ENCODE data around the gene KHSRP.

DNA sequence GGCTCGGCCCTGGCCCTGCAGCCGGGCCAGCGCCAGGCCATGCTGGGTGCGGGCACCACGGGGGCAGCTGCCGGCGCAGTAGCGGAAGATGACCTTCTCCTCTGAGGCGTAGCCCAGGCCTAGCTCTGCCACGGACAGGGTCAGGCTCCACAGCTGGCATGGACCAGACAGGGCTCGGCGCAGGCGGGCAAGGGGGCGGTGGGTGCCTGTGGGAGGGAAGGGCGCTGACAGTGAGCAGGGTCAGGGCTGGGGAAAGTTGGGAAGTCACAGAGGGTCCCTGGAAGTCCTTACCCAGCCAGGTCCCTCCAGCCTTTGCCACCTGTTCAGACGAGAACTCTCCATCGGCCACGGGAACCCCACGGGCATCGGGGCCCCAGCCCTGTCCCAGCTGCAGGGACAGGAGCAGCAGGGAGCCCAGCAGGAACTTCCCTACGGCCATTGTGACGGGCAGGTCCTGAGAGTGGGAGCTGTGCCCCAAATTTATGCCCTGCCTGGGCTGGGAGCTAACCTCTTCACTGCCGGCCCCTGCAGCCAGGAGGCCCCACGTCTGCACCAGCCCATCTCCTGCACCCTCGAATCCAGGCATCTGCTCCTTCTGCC is 49.1 kb downstream of the KHSRP start, which contains the start of gene PSPN:
- TF ChIP-seq, protein P1, sequence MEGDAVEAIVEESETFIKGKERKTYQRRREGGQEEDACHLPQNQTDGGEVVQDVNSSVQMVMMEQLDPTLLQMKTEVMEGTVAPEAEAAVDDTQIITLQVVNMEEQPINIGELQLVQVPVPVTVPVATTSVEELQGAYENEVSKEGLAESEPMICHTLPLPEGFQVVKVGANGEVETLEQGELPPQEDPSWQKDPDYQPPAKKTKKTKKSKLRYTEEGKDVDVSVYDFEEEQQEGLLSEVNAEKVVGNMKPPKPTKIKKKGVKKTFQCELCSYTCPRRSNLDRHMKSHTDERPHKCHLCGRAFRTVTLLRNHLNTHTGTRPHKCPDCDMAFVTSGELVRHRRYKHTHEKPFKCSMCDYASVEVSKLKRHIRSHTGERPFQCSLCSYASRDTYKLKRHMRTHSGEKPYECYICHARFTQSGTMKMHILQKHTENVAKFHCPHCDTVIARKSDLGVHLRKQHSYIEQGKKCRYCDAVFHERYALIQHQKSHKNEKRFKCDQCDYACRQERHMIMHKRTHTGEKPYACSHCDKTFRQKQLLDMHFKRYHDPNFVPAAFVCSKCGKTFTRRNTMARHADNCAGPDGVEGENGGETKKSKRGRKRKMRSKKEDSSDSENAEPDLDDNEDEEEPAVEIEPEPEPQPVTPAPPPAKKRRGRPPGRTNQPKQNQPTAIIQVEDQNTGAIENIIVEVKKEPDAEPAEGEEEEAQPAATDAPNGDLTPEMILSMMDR (conservative IDR thresholded peaks at IDR 0.05): no peak
- TF ChIP-seq EZH2 (IDR thresholded peaks at IDR 0.05; ENCODE audit: low read depth): no peak
